GM18909 (cell line): ENCODE data around the gene TNS1.

Experiments
- ATAC-seq: cut with Tn5 transposase; IDR thresholded peaks from one replicate; pipeline ENCODE4 v1.9.1; 2021; ENCODE audit warnings: mild to moderate bottlenecking; ENCODE audit not compliant: unreplicated experiment, poor library complexity

The TNS1 gene

GRCh38 chr2:217903859-217904613 is 98.8 kb downstream of the TNS1 start:
- no peak for ATAC-seq

- ATAC-seq, result no peak
Measured at GRCh38 chr2:217903142-217903858, 99.5 kb downstream of the TNS1 start.

GRCh38 chr2:217902379-217903141 is 100.2 kb downstream of the TNS1 start:
- no peak for ATAC-seq

GRCh38 chr2:217901835-217902378 is 100.9 kb downstream of the TNS1 start:
- ATAC-seq, result no peak

GRCh38 chr2:217901400-217901799 is 101.4 kb downstream of the TNS1 start:
- no peak for ATAC-seq

GRCh38 chr2:217900780-217901360 is 101.9 kb downstream of the TNS1 start:
- ATAC-seq, result no peak

GRCh38 chr2:217900010-217900779 is 102.6 kb downstream of the TNS1 start:
- no peak for ATAC-seq

GRCh38 chr2:217899231-217900009 is 103.4 kb downstream of the TNS1 start:
- ATAC-seq, result peak; percentile 63

- no peak for ATAC-seq
Measured at GRCh38 chr2:217897816-217898806, 104.7 kb downstream of the TNS1 start.

- no peak for ATAC-seq
Measured at GRCh38 chr2:217897091-217897715, 105.6 kb downstream of the TNS1 start.

- no peak for ATAC-seq
Measured at GRCh38 chr2:217895070-217895635, 107.6 kb downstream of the TNS1 start.

GRCh38 chr2:217893440-217893839 is 109.4 kb downstream of the TNS1 start:
- no peak for ATAC-seq

GRCh38 chr2:217892560-217892959 is 110.2 kb downstream of the TNS1 start:
- ATAC-seq, result no peak

GRCh38 chr2:217890445-217890844 is 112.3 kb downstream of the TNS1 start:
- no peak for ATAC-seq

- ATAC-seq, result no peak
Measured at GRCh38 chr2:217889656-217890055, 113.1 kb downstream of the TNS1 start.

GRCh38 chr2:217887841-217888701 is 114.7 kb downstream of the TNS1 start:
- ATAC-seq, result no peak
